ENCODE results near the gene BAIAP2L1.
"Not testable (repeated sequence)": the region's sequence is repeated elsewhere in the genome, so short reads cannot be mapped to it uniquely, and the experiment has no call there.

The BAIAP2L1 gene

DNA sequence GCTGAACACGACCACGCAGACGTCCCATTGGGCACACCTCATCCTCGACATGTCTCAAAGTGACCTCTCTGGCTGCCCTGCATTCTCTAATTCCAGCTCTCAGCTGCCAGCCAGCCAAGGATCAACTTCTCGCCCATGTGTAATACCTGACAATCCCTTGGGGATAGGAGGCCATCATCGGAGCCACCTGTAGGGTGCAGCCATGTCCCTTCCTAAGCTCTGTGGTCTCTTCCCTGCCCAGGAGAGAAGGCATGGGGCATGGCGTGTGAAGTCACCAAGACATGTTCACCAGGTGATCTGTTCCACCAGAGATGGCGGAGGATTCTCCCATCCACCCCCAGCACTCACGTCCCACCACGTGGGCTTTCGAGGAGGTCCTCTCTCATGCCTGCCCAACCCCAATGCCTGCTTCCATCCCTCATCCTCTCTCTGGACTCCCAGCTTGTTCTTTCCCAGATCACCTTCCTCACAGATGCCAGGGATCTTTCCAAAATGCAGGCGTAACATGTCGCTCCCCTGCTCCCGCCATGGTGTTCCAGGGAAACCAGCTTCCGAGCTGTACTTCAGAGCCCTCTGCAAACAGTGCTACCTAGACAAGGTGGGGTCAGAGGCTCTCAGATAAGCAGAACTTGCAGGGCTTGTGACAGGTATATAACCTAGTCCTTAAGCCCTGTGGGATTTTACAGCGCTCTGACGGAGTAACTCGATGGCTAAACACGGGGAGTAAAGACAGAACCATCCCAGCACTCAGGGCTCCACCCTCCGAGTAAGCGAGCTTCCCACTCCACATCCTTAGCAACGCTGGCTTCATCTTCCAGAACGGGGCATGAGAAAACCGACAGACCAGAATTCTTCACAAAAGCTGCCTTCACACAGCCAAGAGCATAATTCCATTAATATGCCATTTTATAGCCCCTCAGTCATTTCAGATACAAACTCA, 78.3 kb downstream of the BAIAP2L1 start:
- DNase-seq (ENCODE audit: low read depth) = no peak

DNA sequence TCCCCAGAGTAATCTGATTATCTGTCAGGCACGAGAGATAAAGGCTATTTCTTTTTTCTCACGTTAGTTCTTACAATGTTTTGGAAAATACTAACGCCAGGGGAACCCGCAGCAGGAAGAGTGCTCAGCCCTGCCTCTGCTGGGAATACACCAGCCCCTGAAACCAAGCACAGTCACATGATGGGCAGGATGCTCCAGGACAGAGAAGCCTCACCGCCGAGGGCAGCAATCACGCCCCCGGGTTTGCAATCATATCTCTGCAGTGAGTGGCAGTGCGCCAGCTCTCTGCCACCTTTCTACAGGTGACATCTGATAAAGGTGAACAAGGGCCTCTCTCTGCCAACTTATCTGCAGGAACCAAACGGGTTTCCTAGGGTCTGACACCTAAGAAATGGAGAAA, 79.6 kb downstream of the BAIAP2L1 start:
- no peak for DNase-seq (ENCODE audit: low read depth)

DNA sequence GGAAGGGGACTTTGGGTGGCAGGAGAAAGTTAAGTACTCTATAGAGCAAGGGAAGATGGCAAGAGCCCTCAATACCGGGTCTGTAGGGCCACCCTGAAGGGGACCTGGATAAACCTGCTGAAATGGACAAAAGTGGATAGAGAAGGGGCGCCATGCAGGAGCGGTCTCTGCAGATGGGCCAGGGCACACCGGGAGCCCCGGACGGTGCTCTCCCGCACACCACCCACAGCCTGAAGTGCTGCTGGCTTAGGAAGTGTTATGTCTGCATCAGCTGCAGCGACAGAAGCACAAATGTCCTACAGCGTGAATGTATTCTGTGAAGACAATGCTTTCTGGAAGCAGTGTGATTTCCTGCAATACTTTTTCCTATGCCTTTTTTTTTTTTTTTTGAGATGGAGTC, 81.7 kb downstream of the BAIAP2L1 start:
- DNase-seq (ENCODE audit: low read depth) = no peak

DNA sequence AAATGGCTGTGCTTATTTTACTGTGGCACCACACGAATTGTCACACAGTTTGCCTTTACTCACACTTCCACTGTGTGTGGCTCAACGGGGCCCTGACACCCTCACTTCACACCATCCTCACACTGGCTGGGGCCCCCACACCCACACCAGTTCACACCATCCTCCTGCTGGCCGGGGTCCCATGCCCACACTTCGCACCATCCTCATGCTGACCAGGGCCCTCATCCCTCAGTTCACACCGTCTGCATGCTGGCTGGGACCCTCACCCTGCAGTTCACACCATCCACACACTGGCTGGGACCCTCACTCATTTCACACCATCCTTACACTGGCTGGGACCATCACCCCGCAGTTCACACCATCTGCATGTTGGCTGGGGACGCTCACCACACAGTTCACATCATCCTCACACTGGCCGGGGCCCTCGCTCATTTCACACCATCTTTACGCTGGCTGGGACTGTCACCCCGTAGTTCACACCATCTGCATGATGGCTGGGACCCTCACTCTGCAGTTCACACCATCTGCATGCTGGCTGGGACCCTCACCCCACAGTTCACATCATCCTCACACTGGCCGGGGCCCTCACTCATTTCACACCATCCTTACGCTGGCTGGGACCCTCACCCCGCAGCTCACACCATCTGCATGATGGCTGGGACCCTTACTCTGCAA, 83.4 kb downstream of the BAIAP2L1 start:
- no peak for DNase-seq (ENCODE audit: low read depth)

DNA sequence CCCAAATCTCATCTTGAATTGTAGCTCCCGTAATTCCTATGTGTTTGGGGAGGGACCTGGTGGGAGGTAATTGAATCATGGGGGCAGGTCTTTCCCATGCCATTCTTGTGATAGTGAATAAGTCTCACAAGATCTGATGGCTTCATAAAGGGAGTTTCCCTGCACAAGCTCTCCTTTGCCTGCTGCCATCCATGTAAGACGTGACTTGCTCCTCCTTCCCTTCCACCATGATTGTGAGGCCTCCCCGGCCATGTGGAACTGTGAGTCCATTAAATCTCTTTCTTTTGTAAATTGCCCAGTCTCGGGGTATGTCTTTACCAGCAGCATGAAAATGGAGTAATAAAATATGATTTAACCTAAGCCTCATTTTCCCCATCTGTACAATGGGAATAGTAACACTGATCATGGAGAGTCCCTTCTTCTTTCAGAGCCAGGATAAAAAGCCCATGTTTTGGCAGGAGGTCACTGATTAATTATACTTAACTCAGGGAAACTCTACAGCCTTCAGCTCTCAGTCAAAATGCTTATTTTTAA, 84.8 kb downstream of the BAIAP2L1 start:
- DNase-seq (ENCODE audit: low read depth) = not testable (repeated sequence)

DNA sequence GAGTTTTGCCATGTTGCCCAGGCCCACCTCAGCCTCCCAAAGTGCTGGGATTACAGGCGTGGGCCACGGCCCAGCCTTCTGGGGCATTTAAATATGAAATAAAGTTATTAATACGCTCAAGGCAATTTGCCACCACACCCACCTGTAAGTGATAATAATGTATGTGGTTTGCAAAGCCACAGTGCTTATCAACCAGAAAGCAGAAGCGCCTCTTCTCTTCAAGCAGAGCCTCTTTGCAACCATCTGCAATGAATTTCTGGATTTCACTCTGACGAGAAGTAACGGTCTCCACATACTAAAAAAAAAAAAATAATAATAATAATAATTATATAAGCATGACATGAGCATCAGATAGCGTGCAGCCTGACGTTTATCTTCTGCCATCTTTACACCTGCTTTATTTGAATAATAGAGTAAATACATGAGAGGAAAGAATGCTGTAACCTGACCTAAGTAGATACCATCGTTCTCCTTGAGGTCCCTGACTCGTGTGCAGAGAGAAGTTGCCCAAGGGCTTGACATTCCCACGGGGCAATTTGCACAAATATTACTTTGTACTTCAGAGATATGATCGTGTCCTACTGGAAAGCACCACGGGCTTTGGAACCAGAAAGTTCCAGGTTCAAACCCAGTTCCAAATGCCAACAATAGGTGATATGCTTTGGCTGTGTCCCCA, 85.4 kb downstream of the BAIAP2L1 start:
- DNase-seq (ENCODE audit: low read depth) = no peak

DNA sequence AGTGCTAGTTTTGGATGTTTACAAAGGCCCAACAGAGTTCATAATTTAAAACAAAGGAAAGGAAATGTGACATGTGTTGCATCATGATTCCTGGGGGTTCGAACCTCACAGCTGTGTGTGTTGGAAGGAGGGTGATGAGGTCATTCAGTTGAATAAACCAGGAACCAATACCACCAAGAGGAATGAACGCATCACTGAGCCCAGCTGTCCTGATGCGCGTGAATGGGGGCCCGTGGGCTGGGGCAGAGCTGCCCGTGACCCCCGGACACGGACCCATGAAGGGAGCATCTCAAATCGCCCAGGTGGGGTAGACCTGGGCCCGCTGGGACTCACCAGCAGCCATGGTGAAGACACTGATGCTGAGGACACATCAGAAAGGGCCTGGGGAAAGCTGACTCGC, 86.4 kb downstream of the BAIAP2L1 start:
- DNase-seq (ENCODE audit: low read depth) = no peak

DNA sequence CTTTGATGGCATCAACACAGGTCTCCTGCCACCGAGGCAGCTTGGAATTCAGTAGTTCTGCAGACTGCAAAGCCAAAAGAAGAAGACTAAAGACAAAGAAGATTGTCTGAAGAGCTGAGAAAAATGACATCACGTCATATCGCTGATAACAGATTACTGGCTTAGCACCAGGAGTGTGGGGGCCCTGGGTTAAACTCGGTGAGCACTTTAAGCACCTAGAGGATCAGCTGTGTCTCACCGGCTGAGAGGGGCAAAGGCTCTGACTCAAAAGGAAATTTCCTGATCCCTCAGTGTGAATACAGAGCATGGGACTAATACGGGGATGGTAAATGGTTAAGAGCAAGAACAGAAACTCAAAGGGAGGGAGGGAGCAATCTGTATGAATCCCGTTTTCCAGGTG, 88.7 kb downstream of the BAIAP2L1 start:
- no peak for DNase-seq (ENCODE audit: low read depth)

DNA sequence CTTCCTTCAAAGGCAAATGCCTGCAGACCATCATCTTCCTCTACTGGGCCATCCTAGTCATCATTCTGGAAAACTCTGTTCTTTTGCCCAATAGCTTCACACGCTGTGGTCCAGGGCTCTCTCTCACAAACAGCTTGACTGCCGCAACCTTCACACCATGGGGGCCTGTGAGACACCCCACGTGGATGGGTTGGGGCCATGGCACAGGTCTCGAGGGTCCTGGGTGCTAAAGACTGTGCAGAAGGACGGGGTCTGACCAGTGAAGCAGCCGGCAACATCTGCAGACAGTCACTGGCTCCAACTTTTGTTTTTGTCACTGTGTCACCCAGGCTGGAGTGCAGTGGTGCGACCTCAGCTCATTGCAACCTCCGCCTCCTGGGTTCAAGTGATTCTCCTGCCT, 91.3 kb downstream of the BAIAP2L1 start:
- no peak for DNase-seq (ENCODE audit: low read depth)

DNA sequence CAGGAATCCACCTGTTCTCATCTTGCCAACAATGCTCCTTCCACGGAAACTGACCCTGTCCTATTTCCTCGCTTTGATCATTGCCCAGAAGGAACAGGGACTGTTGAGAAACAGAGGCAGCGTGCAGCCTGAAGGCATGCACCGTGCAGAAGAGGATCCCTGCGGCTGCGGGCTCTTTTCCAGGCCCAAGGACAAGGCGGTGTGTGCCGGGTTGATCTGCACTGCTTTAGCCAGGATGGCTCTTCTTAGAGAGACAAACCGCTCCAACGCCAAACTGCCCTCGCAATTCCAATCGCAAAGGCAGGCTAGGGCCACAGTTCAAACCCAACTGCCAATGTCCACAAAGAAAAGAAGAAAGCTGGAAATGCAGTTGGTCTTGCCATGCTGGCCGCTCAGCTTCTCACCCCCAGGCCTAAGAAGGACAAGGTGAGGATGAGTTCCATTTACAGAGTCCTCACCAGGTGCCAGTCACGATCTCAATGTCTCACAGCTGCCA, 92.9 kb downstream of the BAIAP2L1 start:
- DNase-seq (ENCODE audit: low read depth) = no peak

DNA sequence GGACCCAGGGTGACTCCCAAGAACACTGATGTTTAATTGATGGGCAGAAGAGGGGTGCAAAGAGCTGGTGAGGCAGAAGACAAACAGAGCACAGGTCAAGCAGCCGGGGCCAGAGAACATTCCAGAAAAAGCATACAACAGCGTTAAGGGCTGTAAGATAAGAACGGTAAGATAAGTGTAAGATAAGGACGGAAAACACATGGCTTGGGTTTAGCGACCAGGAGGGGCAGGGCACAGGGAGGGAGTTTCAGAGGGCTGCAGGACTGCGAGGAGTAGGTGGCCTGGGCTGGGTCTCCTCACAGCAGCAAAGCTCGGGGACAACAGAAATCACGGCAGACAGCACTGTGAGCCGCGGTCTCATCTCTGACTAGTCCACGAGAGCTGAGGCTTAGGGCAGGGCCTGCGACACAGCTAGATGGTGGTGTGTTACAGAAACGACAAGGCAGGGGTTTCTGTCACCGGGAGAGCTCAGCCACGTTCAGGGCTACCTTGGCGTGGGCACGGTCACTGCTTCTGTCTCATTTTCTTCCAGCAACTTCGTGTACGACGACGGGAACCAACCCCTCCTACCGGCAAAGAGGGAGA, 94.8 kb downstream of the BAIAP2L1 start:
- DNase-seq (ENCODE audit: low read depth) = no peak

DNA sequence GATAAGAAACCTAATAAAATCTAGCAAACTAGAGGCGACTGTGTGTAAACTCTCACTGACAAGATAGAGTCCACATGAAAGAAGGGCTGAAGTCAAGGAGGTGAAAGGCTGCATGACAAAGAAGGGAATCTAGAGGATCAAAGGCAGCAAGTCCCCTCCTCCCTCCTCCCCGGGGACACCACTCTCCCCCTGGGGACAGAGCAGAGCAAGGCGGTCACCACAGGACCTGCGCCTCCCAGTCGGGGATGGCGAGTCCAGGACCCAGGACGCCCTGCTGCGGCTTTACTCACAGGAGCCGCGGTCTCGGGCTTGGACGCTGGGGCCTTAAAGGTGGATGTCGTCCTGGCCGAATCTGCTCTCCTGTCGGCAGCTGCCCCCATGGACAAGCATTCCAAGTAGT, 97.0 kb downstream of the BAIAP2L1 start:
- DNase-seq (ENCODE audit: low read depth) = no peak

DNA sequence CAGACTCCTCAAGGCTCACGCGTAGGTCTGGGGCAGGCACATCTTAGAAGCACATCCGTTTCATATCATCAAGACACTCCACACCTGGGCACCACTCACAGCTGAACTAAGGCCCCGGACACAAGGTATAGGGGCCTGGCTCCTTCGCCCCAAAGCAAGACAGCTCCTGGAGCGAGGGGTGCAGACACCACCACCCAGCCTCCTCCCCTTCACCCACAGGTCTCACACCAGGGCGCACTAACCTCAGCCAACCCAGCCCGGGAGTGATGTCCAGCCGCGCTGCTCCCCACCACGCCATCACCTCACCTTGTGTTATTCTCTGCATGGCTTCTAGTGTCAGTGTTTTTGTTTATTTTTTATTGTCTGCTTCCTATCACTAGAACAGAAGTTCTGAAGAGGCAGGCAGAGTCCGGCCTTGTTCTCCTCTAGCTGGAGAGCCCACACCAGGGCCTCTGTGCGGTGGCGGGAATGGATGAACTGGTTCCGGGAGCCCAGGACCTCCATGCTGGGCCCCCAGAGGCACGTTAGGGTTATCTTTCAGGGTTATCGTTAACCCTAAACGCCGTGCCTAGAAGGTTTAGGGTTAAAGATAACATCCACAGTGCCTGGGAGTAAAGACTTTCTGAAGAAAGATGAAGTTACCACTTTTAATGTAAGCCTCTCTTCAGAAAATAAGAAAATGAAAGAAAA, 97.6 kb downstream of the BAIAP2L1 start:
- DNase-seq (ENCODE audit: low read depth) = no peak

DNA sequence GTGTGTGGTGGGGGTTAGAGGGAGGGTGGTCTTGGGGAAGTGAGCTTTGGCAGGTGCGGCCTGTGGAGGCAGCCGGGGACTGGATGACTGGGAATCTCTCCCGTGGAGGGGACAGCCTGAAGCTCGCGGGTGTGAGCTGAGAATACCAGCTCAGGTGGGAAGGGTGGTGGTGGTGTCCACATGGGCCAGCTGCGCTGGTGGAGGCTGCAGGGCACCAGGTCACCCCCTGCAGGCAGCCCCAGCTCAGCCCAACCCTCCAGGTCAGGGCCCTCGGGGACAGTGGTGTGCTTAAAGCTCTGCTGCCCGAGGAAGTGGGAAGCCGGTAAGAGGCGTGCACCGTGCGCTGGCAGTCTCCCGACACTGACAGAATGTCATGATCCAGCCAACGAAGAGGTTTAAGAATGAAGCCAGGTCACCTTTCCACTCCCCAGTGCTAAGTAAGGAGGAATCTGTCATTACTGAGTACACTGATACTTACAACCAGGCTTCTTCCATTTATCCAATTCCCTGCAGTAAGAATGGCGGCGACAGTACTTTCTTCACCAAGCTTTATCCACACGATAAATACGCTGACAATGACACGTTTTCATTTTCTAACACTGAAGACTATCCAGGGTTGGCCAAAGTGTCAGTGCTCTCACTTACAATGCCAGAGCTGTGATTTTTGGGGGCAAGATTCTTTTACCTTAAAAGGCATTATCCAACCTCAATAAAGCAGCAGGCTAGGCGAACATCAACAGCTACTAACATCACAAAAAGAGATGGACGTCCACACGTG, 99.0 kb downstream of the BAIAP2L1 start:
- DNase-seq (ENCODE audit: low read depth) = no peak

DNA sequence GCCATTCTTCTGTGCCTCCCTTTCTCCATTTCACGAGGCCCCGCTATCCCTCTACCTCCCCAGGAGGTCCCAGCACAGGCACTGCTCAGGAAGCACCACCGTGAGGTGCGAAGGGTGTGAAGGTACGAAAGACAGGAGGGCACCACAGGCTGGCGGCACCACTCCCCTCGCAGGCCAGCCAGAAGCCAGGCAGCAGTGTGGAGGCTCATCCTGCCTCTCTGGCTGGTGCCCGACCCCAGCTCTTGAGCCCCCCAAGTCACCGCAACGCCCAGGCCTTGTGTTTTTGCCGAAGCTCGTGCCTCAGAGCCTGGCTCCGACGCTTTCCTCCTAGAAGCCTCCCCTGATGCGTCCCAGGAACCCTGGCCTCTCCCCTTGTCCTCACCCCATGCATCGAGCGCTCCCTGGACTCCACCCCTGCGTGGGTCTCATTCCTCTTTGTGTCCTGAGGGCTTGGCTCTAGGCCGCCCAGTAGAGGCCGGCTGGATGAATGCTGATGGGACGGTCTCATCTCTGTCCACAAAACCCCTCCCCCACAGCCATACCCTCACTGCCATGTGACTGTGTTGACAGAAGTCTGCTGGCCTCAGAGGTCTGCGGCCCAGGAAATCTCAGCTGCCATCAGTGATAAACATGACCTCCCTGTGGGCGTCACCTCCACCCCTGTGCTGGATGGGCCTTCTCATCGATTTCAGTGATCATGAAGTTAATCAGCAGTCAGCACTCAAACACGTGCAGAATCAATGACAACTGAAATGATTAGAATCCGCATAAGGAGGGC, 100.1 kb downstream of the BAIAP2L1 start:
- no peak for DNase-seq (ENCODE audit: low read depth)

DNA sequence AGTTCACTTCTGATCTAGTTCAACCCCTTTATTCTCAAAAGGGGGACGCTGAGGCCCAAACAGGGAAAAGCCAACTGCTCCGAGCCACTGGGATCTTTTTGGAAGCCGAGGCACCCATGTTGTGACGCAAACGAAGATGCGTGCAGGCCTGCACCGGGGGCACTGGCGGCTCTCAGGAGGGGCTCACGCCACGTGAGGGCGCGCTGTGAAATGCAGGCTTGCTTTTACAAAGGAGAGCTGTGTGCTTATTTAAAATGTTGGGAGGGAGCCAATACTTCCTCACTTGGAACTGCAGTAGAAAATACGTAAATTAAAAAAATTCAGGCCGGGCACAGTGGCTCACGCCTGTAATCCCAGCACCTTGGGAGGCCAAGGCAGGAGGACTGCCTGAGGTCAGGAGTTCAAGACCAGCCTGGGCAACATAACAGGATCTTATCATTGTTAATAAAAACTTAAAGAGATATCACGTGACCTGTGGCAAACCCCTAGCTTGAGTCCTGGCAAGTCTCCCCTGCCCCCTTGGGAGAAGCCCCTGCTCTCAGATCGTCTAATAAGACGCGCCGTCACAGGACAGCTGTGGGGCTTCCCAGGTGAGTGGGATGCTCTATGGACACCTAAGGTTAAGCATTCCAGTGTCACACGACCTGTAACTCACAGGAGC, 103.1 kb downstream of the BAIAP2L1 start:
- no peak for DNase-seq (ENCODE audit: low read depth)

DNA sequence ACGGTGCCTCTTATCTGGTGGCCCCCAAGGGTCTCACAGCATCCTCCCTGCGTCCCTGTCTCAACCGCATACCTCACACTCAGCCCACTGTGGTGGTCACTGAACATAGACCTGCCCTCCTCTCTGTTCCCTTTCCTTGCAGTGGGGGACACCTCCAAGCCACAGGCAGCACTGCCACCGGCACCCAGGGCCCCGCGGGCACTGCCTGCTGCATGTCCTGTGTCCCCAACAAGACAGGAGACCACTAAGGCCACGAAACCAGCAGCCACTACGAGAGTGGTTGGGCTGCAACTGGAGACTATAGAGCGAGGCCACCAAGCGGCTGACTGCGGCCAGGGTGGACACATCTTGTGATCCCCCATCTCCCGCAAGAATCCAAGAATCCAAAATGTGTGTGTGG, 104.1 kb downstream of the BAIAP2L1 start:
- DNase-seq (ENCODE audit: low read depth) = no peak

DNA sequence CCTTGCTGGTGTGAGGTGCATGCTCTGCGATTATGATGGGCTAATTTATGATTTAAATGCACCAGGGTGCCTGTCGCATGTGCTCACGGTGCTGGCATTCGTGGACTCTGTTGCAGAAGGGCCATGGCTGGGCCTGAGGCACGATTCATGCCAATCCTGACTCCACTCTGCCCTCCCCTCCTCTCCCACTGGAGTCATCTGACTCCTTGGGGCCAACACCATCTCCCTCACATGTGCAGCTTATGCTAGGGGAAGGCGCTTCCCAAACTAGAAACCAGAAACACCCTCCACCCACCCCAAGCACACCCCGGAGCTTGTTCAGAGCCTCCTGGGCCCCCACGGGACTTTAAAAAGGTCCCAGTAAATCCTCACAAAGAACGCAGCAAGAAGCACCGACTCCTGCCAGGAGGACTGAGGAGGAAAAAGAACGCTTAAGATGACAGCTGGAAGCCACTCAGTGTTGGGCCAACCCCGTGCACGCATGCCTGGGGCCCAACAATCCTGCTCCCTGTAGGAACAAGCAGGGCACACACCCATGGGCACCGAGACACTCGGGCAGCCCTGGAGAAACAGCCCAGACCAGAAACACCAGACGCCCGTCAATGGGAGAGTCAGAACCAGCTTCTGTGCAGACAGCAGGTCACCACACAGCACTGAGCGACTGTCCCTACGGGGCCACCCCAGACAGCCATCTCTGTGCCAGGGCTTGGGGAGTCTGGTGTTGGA, 105.3 kb downstream of the BAIAP2L1 start:
- DNase-seq (ENCODE audit: low read depth) = no peak
